ENCODE data around the gene AQP1.

DNA sequence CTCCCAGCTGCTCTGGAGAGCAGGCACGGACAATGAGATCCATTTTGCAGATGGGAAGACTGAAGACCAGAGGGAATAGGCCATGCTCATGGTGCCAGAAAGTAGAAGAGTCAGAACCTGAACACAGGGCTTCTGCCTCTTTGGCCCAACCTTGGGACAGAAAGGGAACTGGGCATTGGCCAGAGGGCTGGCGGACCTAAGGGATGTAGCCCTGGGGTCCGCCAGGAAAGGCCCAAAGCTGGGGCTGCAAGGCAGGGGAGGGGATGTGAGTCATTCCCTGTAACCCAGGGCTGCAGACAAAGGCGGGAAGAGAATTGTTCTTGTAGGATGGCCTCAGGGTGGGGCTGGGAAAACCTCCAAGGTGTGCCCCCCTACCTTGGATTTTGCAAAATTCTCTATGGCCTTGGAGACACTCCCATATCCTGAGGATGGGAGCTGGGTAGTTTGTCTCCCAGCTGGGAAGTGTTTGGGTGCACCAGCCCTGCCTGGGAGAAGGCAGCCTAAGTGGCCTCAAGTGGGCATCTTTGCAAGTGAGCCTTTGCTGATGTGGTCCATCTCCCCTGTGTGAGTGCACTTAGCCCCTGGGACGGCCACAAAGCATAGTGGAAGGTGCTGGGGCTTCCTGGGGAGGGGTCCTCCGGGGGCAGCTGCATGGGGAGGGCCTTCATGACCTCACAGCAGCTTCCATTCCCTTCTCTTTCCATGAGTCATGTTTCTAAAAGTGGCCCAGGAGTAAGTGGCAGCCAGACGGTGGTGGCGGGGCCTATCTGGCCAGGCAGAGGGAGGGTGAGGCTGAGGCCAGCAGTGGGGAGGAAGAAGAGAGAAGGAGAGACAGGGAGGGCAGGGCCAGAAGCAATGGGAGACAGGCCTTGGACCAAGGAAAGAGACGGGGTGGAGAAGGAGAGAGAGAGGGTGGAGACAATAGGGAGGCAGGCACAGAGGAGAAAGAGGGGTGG is 9.2 kb downstream of the AQP1 start:
- TF ChIP-seq, protein P1, sequence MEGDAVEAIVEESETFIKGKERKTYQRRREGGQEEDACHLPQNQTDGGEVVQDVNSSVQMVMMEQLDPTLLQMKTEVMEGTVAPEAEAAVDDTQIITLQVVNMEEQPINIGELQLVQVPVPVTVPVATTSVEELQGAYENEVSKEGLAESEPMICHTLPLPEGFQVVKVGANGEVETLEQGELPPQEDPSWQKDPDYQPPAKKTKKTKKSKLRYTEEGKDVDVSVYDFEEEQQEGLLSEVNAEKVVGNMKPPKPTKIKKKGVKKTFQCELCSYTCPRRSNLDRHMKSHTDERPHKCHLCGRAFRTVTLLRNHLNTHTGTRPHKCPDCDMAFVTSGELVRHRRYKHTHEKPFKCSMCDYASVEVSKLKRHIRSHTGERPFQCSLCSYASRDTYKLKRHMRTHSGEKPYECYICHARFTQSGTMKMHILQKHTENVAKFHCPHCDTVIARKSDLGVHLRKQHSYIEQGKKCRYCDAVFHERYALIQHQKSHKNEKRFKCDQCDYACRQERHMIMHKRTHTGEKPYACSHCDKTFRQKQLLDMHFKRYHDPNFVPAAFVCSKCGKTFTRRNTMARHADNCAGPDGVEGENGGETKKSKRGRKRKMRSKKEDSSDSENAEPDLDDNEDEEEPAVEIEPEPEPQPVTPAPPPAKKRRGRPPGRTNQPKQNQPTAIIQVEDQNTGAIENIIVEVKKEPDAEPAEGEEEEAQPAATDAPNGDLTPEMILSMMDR (IDR thresholded peaks at IDR 0.05; ENCODE audit: borderline replicate concordance, extremely low read depth, low read length, poor library complexity, severe bottlenecking) = no peak
- no peak for TF ChIP-seq EZH2 (IDR thresholded peaks at IDR 0.05; ENCODE audit: borderline replicate concordance, low read depth, low read length, severe bottlenecking)

Data from DND-41 (cell line).